Dendritic cell treated with granulocyte-macrophage colony-stimulating factor and Interleukin-4, amounts not matched to agents 40 ng/mL and 50 ng/mL, for 4 days (primary cell): ENCODE results near the gene YARS1.
A peak's percentile ranks its signal among the peaks of the same experiment; 100 is the strongest.

ENCODE experiments used
- H3K27ac Mint-ChIP-seq: one replicate; pipeline ENCODE4 v1.8.0; 2022; ENCODE audit warnings: mild to moderate bottlenecking, mixed read lengths
- H3K27me3 Mint-ChIP-seq: one replicate; pipeline ENCODE4 v1.8.0; 2022; ENCODE audit warnings: mild to moderate bottlenecking, mixed read lengths
- H3K36me3 Mint-ChIP-seq: one replicate; pipeline ENCODE4 v1.8.0; 2022; ENCODE audit warnings: low read depth, mixed read lengths
- H3K4me1 Mint-ChIP-seq: one replicate; pipeline ENCODE4 v1.8.0; 2022; ENCODE audit warnings: low read depth, mixed read lengths
- H3K4me3 Mint-ChIP-seq: one replicate; pipeline ENCODE4 v1.8.0; 2022; ENCODE audit warnings: mild to moderate bottlenecking, moderate library complexity, mixed read lengths
- H3K9me3 Mint-ChIP-seq: one replicate; pipeline ENCODE4 v1.8.0; 2022; ENCODE audit warnings: mixed read lengths
- intact Hi-C: fragments of 100-400 bp; cut with micrococcal nuclease; formaldehyde crosslinking; loops from one replicate; pipeline ENCODE4 v1.15.0; 2022

YARS1 gene

GRCh38 chr1:32831878-32832277 lies 14.7 kb upstream of the YARS1 start:
- H3K4me1 Mint-ChIP-seq, result no peaks in the 10 kb centered on the region
- intact Hi-C loops, result no loop called here
- H3K36me3 Mint-ChIP-seq, result peaks cover 88% of the 10 kb centered on the region
- H3K9me3 Mint-ChIP-seq, result no peaks in the 10 kb centered on the region
- H3K4me3 Mint-ChIP-seq, result no peak overlapping the region
- no peaks in the 10 kb centered on the region for H3K27me3 Mint-ChIP-seq
- no peak overlapping the region for H3K27ac Mint-ChIP-seq

DNA sequence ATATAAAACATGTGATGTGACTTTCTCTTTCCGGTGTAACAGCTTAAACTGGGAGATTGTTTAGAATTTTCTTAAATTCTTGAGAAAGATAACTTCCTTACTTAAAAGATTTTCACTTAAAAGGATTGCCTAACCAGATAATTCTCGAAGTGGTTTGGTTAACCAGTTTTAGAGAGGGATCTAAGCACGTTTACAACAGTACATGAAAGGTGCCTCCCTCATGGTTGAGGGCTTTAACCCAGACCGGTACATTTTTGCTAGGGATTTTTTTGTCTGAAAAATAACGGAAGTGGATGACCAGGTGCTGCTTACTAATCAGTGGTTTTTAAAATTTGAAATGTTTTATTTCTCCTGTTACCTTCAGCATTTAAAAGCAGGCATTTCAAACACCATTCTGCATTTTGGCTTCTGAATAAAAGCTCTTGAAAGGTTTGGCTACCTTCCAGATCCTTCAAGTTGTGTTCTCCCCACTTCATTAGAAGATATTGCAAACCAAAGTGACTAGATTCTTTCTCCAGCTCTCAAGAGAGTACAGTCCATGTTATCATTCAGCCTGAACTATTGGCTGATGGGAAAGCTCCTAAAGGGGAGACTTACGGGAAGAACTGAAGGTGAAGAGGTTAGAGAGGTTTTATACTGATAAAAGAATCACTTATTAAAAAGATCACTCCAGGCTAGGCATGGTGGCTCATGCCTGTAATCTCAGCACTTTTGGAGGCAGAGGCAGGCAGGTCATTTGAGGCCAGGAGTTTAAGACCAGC lies 13.1 kb upstream of the YARS1 start:
- no peak overlapping the region for H3K27ac Mint-ChIP-seq

GRCh38 chr1:32828341-32828740 lies 11.2 kb upstream of the YARS1 start:
- Mint-ChIP-seq H3K4me3 (no peak overlapping the region), H3K36me3 (peaks cover 71% of the 10 kb centered on the region), H3K27ac (no peak overlapping the region), H3K9me3 (no peaks in the 10 kb centered on the region), H3K4me1 (peaks cover 12% of the 10 kb centered on the region), H3K27me3 (no peaks in the 10 kb centered on the region)
- intact Hi-C loops, result no loop called here

More for the DNA sequence above, 13.1 kb upstream of the YARS1 start:
- Mint-ChIP-seq H3K4me1 (peaks cover 1% of the 10 kb centered on the region), H3K27me3 (no peaks in the 10 kb centered on the region), H3K9me3 (no peaks in the 10 kb centered on the region), H3K4me3 (no peak overlapping the region), H3K36me3 (peaks cover 84% of the 10 kb centered on the region)
- intact Hi-C loops, result no loop called here

- H3K9me3 Mint-ChIP-seq, result no peaks in the 10 kb centered on the region
- intact Hi-C loops, result no loop called here
- H3K27me3 Mint-ChIP-seq, result no peaks in the 10 kb centered on the region
- no peak overlapping the region for H3K27ac Mint-ChIP-seq
- H3K4me1 Mint-ChIP-seq, result peaks cover 12% of the 10 kb centered on the region
- H3K4me3 Mint-ChIP-seq, result no peak overlapping the region
- peaks cover 45% of the 10 kb centered on the region for H3K36me3 Mint-ChIP-seq
Observed at GRCh38 chr1:32825181-32825580, 8.0 kb upstream of the YARS1 start.

GRCh38 chr1:32818804-32819541 lies 1.8 kb upstream of the YARS1 start:
- H3K36me3 Mint-ChIP-seq, result peaks cover 21% of the 10 kb centered on the region
- H3K9me3 Mint-ChIP-seq, result no peaks in the 10 kb centered on the region
- intact Hi-C loops, result no loop called here
- H3K4me3 Mint-ChIP-seq, result peak overlapping the region; percentile 94
- H3K27ac Mint-ChIP-seq, result peak overlapping the region; percentile 93
- H3K4me1 Mint-ChIP-seq, result peaks cover 35% of the 10 kb centered on the region
- no peaks in the 10 kb centered on the region for H3K27me3 Mint-ChIP-seq

DNA sequence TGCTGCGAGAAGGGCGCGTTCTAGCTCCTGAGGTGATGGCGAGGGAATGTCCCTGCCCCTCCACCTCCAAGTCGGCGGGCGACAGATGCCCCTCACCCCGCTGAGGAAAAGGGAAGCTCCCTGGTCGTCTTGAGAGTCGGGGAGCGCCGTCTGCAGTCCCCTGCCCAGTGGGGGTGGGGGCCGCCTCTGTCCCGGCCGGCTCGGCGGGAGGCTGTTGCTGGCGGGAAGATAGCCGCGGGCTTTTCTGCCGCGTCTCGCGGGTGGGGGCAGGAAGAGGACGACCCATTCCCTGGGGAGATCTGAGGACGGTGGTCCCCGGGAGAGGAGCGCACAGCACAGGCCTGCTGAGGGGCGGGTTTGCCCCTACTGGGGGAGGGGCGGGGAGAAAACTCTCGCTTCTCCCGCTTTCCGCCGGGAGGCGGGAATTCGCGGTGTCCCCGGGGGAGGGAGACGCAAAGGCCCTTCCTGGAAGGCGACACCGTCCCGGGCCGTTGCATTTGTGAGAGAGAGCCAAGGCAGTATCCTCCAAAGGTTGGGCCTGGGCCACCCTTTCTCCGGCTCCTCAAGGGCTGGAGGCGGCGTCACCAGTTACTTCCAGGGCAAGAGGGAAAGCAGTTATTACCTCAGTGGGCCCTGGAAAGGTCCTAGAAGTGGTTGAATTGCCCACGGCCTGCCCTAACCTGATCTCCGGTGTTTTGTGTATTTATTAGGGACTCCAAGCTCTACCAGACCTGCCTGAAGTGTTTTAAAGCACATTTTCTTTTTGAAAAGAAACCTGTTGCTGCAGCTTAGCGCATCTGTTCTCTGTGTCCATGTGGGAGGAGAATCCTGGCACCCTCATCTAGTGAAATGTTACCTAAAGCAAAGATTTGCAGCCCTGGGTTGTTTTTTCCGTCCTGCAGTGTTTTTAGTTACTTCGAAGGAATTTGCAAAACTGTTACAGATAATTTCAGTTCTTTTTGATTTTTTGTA lies 943 bp upstream of the YARS1 start:
- H3K27ac Mint-ChIP-seq, result peak overlapping the region; percentile 93
- peaks cover 44% of the 10 kb centered on the region for H3K4me1 Mint-ChIP-seq

DNA sequence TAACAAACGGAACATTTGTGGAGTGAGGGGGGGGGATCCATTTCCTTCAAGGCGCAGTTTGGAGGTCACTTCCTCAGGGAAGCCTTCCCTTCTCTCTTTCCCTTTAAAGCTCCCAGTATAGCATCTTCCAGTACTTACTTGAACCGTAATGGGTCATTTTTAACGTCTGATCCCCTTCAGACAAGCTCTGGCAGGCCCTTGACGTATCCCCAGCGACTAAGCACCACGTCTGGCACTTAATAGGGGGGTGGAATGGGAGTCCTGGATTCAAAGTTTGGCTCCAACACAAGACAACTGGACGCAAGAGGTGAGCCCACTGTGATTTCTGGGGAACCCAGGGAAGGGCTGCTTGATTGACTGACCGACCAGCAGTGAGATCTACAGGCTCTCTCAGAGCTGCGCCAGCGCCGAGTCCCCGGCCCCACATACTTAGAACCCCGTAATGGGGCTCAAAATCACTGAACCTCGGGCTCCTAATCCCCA lies 441 bp downstream of the YARS1 start:
- H3K36me3 Mint-ChIP-seq, result peaks cover 40% of the 10 kb centered on the region
- H3K4me3 Mint-ChIP-seq, result peak overlapping the region; percentile 94
- H3K9me3 Mint-ChIP-seq, result no peaks in the 10 kb centered on the region
- H3K27ac Mint-ChIP-seq, result peak overlapping the region; percentile 93
- H3K27me3 Mint-ChIP-seq, result no peaks in the 10 kb centered on the region
- intact Hi-C loops, result no loop called here
- peaks cover 47% of the 10 kb centered on the region for H3K4me1 Mint-ChIP-seq

More for the DNA sequence above, 943 bp upstream of the YARS1 start:
- peaks cover 29% of the 10 kb centered on the region for H3K36me3 Mint-ChIP-seq
- no peaks in the 10 kb centered on the region for H3K27me3 Mint-ChIP-seq
- intact Hi-C loops, result no loop called here
- H3K9me3 Mint-ChIP-seq, result no peaks in the 10 kb centered on the region
- peak overlapping the region; percentile 94 for H3K4me3 Mint-ChIP-seq

- peaks cover 46% of the 10 kb centered on the region for H3K4me1 Mint-ChIP-seq
- intact Hi-C loops, result no loop called here
- no peak overlapping the region for H3K4me3 Mint-ChIP-seq
- no peaks in the 10 kb centered on the region for H3K27me3 Mint-ChIP-seq
- H3K27ac Mint-ChIP-seq, result peak overlapping the region; percentile 0
- H3K36me3 Mint-ChIP-seq, result peaks cover 66% of the 10 kb centered on the region
- H3K9me3 Mint-ChIP-seq, result no peaks in the 10 kb centered on the region
Observed at GRCh38 chr1:32813941-32814739, 3.0 kb downstream of the YARS1 start.

- Mint-ChIP-seq H3K4me3 (no peak overlapping the region), H3K4me1 (peaks cover 36% of the 10 kb centered on the region), H3K27me3 (no peaks in the 10 kb centered on the region), H3K9me3 (no peaks in the 10 kb centered on the region), H3K36me3 (peaks cover 79% of the 10 kb centered on the region), H3K27ac (no peak overlapping the region)
- intact Hi-C loops, result no loop called here
Observed at GRCh38 chr1:32811917-32812316, 5.2 kb downstream of the YARS1 start.

- peaks cover 79% of the 10 kb centered on the region for H3K36me3 Mint-ChIP-seq
- no peaks in the 10 kb centered on the region for H3K9me3 Mint-ChIP-seq
- H3K4me3 Mint-ChIP-seq, result no peak overlapping the region
- intact Hi-C loops, result no loop called here
- H3K27ac Mint-ChIP-seq, result no peak overlapping the region
- no peaks in the 10 kb centered on the region for H3K27me3 Mint-ChIP-seq
- peaks cover 31% of the 10 kb centered on the region for H3K4me1 Mint-ChIP-seq
Observed at GRCh38 chr1:32811265-32811664, 5.9 kb downstream of the YARS1 start.

DNA sequence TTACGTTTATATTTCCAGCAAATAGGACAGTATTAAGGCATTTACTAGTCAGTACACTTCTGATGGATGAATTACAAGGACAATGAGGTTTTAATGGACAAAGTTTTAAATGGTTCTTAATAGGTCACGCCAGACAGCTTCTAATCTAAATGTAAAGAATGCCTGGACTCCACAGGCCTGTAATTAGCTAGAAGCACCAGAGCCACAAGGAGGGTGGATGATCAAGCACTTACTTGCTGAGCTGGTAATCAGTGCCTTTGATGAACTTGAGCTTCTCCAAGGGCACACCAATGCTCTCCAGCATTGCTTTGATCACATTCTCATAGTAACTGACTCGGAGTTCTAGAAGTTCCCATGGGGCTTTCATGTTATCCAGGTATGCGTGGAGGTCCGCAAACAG lies 6.8 kb downstream of the YARS1 start:
- no peaks in the 10 kb centered on the region for H3K27me3 Mint-ChIP-seq
- H3K9me3 Mint-ChIP-seq, result no peaks in the 10 kb centered on the region
- intact Hi-C loops, result no loop called here
- no peak overlapping the region for H3K4me3 Mint-ChIP-seq
- peaks cover 25% of the 10 kb centered on the region for H3K4me1 Mint-ChIP-seq
- H3K36me3 Mint-ChIP-seq, result peaks cover 88% of the 10 kb centered on the region
- no peak overlapping the region for H3K27ac Mint-ChIP-seq

DNA sequence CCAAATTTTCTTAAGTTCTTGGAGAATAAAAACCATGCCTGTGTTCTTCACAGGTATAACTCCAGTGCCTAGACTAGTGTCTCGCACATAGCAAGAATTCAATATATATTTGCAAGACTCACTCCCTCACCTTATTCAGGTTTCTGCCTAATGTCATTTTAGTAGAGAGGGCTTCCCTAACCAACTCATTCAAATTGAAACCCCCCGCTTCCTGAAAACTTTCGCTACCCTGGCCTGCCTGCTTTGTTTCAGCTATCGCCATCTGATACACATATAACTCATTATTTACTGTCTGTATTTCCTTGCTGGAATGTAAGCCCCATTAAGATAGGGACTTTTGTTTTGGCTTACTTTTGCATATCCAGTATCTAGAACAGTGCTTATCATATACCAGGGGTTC lies 8.6 kb downstream of the YARS1 start:
- intact Hi-C loops, result no loop called here
- Mint-ChIP-seq H3K4me1 (peaks cover 8% of the 10 kb centered on the region), H3K27ac (no peak overlapping the region), H3K9me3 (no peaks in the 10 kb centered on the region), H3K4me3 (no peak overlapping the region), H3K36me3 (peaks cover 96% of the 10 kb centered on the region), H3K27me3 (no peaks in the 10 kb centered on the region)

DNA sequence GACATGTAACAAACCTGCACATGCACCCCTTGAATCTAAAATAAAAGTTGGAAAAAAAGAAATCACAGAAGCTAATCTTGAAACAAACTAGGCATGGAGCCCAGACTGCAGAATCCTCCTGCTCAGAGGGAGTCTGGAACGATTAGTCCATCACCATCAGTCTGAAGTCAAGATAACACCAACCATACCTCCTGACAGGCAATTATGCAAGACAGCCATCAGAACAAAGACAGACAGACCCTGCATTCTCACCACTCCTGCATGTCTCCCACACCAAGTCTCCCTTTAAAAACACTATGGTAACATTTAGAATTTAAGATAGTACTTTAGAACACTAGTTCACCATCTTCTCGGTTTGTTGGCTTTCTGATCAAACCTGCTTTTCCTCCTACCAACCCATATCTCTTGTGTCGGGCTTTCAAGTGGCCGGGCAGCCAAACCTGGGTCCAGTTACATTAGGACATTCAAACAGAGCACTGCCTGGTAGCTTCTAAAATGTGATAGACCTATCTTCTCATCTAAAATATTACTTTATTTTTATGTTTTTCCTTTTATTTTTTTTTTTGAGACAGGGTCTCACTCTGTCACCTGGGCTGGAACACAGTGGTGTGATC lies 10.1 kb downstream of the YARS1 start:
- no peak overlapping the region for H3K4me3 Mint-ChIP-seq
- no peaks in the 10 kb centered on the region for H3K4me1 Mint-ChIP-seq

More for the DNA sequence above, 10.1 kb downstream of the YARS1 start:
- Mint-ChIP-seq H3K27ac (no peak overlapping the region), H3K9me3 (no peaks in the 10 kb centered on the region), H3K36me3 (peaks cover 99% of the 10 kb centered on the region), H3K27me3 (no peaks in the 10 kb centered on the region)
- intact Hi-C loops, result no loop called here
